Inflammatory macrophage (primary cell): Measurements from ENCODE around the gene TKFC.

Experiments used
- DNase-seq, 2 donors: peaks; one replicate each; pipeline ENCODE4 v3.0.0-alpha.2; 2020 to 2022
- total RNA-seq, 18 experiments: gene quantifications; one replicate each; lab custom pipeline; 2026; ENCODE audit warnings: mixed read lengths in 6 of 18, inconsistent platforms in 2 of 18; lab: John Stamatoyannopoulos, UW

The TKFC gene
- total RNA-seq, result 9.0 to 25.0 (median 17.8) reads per million in 18 experiments

- DNase-seq, result peak; percentile 76 to 89
Observed at GRCh38 chr11:61332797-61333549, at the start of gene TKFC, which contains the start of gene DDB1. Gene TKFC (plus strand): TSS chr11:61333228. CDS start chr11:61334729, 1,501 bp downstream. Gene DDB1 (minus strand): TSS chr11:61333105. CDS start chr11:61332968, 137 bp downstream.

- no peak for DNase-seq
Observed at GRCh38 chr11:61283613-61284012, 49.4 kb upstream of the TKFC start.

GRCh38 chr11:61287338-61287977 lies 45.6 kb upstream of the TKFC start:
- DNase-seq, result no peak

- DNase-seq, result no peak
Observed at GRCh38 chr11:61290905-61291690, 41.9 kb upstream of the TKFC start.

GRCh38 chr11:61292356-61292755 lies 40.7 kb upstream of the TKFC start:
- no peak for DNase-seq

- peak in 1 of 2 donors; percentile 22 for DNase-seq
Observed at GRCh38 chr11:61293867-61294716, 38.9 kb upstream of the TKFC start.

GRCh38 chr11:61294717-61295595 lies 38.1 kb upstream of the TKFC start, which contains the start of gene VWCE:
Gene VWCE (minus strand): TSS chr11:61295316. CDS start chr11:61295037, 279 bp downstream.
- DNase-seq, result peak; percentile 42 to 72

- DNase-seq, result no peak
Observed at GRCh38 chr11:61295596-61295926, 37.5 kb upstream of the TKFC start.

- DNase-seq, result no peak
Observed at GRCh38 chr11:61297341-61297740, 35.7 kb upstream of the TKFC start.

- peak; percentile 81 to 91 for DNase-seq
Observed at GRCh38 chr11:61297746-61298145, 35.3 kb upstream of the TKFC start.

- DNase-seq, result no peak
Observed at GRCh38 chr11:61298663-61299244, 34.3 kb upstream of the TKFC start.

GRCh38 chr11:61302550-61302949 lies 30.5 kb upstream of the TKFC start:
- no peak for DNase-seq

GRCh38 chr11:61303725-61304124 lies 29.3 kb upstream of the TKFC start:
- no peak for DNase-seq

- DNase-seq, result no peak
Observed at GRCh38 chr11:61305417-61305816, 27.6 kb upstream of the TKFC start.

- no peak for DNase-seq
Observed at GRCh38 chr11:61306221-61306620, 26.8 kb upstream of the TKFC start.

- no peak for DNase-seq
Observed at GRCh38 chr11:61307354-61307753, 25.7 kb upstream of the TKFC start.

- DNase-seq, result no peak
Observed at GRCh38 chr11:61309141-61309540, 23.9 kb upstream of the TKFC start.

GRCh38 chr11:61309739-61310138 lies 23.3 kb upstream of the TKFC start:
- DNase-seq, result no peak

- DNase-seq, result no peak
Observed at GRCh38 chr11:61310749-61311148, 22.3 kb upstream of the TKFC start.

GRCh38 chr11:61315260-61315659 lies 17.8 kb upstream of the TKFC start:
- DNase-seq, result no peak
